Dendritic cell treated with granulocyte-macrophage colony-stimulating factor and Interleukin-4, amounts not matched to agents 40 ng/mL and 50 ng/mL, for 4 days (primary cell): Measurements from ENCODE around the gene SPPL3.
"Not testable (repeated sequence)": the region's sequence is repeated elsewhere in the genome, so short reads cannot be mapped to it uniquely, and the experiment has no call there.

Experiments used
- H3K27ac Mint-ChIP-seq: one replicate; pipeline ENCODE4 v1.8.0; 2022; ENCODE audit warnings: mild to moderate bottlenecking, mixed read lengths
- H3K27me3 Mint-ChIP-seq: one replicate; pipeline ENCODE4 v1.8.0; 2022; ENCODE audit warnings: mild to moderate bottlenecking, mixed read lengths
- H3K36me3 Mint-ChIP-seq: one replicate; pipeline ENCODE4 v1.8.0; 2022; ENCODE audit warnings: low read depth, mixed read lengths
- H3K4me1 Mint-ChIP-seq: one replicate; pipeline ENCODE4 v1.8.0; 2022; ENCODE audit warnings: low read depth, mixed read lengths
- H3K4me3 Mint-ChIP-seq: one replicate; pipeline ENCODE4 v1.8.0; 2022; ENCODE audit warnings: mild to moderate bottlenecking, moderate library complexity, mixed read lengths
- H3K9me3 Mint-ChIP-seq: one replicate; pipeline ENCODE4 v1.8.0; 2022; ENCODE audit warnings: mixed read lengths
- intact Hi-C: fragments of 100-400 bp; cut with micrococcal nuclease; formaldehyde crosslinking; loops from one replicate; pipeline ENCODE4 v1.15.0; 2022

The SPPL3 gene

DNA sequence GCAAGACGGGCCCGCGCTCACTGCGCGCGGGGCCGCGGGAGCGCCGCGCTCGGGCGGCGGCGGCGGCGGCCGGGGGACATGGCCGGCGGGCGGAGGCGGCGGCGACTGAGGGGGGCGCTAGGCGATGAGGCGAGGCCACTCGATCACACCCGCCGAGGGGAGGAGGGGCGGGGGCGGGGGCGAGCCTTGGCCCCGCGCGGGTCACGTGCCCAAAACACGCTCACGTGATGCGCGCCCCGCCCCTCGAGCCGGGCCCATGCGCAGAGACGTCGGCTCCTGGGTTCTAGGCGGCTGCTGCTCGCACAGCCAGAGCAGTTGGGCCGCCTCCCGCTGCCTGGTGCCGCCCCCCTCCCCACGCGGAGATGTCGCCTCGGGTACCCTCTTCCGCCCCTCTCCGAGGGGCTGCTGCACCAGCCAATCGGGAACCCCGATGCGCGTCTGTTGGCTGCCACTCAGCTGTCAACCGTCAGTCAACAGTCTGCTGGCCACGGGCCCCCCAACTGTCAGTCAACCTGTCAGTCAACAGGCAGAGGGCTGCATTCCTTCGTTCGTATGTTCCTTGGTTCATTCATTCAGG is at the start of gene SPPL3:
Gene SPPL3 (minus strand): TSS at position 162 of the 577 bp plus-strand sequence. CDS start 491 bp downstream, outside the sequence.
- Mint-ChIP-seq H3K36me3 (peaks cover 22% of the 10 kb centered on the region), H3K4me1 (peaks cover 40% of the 10 kb centered on the region), H3K9me3 (no peaks in the 10 kb centered on the region), H3K27me3 (no peaks in the 10 kb centered on the region), H3K4me3 (peak within 1 kb of the TSS; percentile 98), H3K27ac (peak within 1 kb of the TSS; percentile 85)
- intact Hi-C loops = loop anchor here (2.0 to 5.0 kb wide), 2 partner anchors 33 to 47 kb away; no protein-coding TSS in a partner anchor

- no peaks in the 10 kb centered on the region for H3K36me3 Mint-ChIP-seq
- intact Hi-C loops = no loop called here
- no peaks in the 10 kb centered on the region for H3K27me3 Mint-ChIP-seq
- no peak overlapping the region for H3K27ac Mint-ChIP-seq
- no peaks in the 10 kb centered on the region for H3K9me3 Mint-ChIP-seq
- H3K4me1 Mint-ChIP-seq = peaks cover under 1% of the 10 kb centered on the region
- no peak overlapping the region for H3K4me3 Mint-ChIP-seq
These were observed 46.6 kb upstream of the SPPL3 start for GRCh38 chr12:120950807-120951206.

DNA sequence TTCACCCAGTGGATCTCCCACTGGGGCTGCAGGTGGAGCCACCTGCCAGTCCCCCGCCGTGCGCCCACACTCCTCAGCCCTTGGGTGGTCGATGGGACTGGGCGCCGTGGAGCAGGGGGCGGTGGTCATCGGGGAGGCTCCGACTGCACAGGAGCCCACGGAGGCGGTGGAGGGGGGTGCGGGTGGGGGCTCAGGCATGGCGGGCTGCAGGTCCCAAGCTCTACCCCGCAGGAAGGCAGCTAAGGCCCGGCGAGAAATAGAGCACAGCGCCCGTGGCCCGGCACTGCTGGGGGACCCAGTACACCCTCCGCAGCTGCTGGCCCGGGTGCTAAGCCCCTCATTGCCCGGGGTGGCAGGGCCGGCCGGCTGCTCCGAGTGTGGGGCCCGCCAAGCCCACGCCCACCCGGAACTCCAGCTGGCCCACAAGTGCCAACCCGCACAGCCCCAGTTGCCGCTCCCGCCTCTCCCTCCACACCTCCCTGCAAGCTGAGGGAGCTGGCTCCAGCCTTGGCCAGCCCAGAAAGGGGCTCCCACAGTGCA is 46.2 kb upstream of the SPPL3 start:
- H3K4me3 Mint-ChIP-seq, H3K36me3 Mint-ChIP-seq, H3K4me1 Mint-ChIP-seq, H3K27ac Mint-ChIP-seq, intact Hi-C loops, H3K9me3 Mint-ChIP-seq, H3K27me3 Mint-ChIP-seq: not testable (repeated sequence)

GRCh38 chr12:120945516-120945915 is 41.4 kb upstream of the SPPL3 start:
- H3K27ac Mint-ChIP-seq = peak overlapping the region; percentile 22
- H3K4me3 Mint-ChIP-seq, H3K27me3 Mint-ChIP-seq, H3K36me3 Mint-ChIP-seq, intact Hi-C loops, H3K9me3 Mint-ChIP-seq: not testable (repeated sequence)
- H3K4me1 Mint-ChIP-seq = peaks cover 35% of the 10 kb centered on the region

DNA sequence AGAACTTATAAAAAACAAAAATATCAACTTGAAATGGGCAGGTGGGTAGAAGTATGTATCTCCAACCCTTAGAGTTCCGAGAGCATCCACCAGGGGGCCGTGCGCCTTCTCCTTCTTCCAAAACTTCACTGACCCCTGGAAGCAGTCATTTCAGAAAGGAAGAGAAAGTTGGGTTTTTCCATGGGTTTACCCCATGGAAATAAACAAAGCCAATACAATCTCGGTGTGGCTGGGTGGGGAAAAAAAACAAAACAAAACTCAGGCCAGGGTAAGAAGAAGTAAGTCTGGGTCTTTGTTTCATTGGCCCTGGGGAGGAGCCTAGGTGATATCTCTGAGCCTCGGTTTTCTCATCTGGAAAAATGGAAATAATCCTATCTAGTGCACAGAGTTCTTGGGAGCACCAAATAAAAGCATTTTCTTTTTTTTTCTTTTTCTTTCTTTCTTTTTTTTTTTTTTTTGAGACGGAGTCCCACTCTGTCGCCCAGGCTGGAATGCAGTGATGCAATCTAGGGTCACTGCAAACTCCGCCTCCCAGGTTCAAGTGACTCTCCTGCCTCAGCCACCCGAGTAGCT is 40.6 kb upstream of the SPPL3 start:
- intact Hi-C loops = no loop called here
- Mint-ChIP-seq H3K9me3 (no peaks in the 10 kb centered on the region), H3K4me3 (no peak overlapping the region), H3K27me3 (no peaks in the 10 kb centered on the region), H3K27ac (peak overlapping the region; percentile 49), H3K4me1 (peaks cover 42% of the 10 kb centered on the region), H3K36me3 (no peaks in the 10 kb centered on the region)

DNA sequence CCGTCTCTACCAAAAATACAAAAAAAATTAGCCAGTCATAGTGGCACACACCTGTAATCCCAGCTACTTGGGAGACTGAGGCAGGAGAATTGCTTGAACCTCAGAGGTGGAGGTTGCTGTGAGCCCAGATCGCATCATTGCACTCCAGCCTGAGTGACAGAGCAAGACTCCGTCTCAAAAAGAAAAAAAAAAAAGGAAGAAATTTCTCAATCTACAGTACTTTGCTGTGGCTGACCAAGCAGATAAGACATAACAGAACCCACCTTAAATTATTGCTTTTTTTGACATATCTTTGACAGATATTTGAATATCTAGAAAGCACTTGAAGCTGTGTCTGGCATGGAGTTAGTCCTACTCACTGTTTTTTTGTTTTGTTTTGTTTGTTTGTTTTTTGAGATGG is 39.3 kb upstream of the SPPL3 start:
- no peak overlapping the region for H3K27ac Mint-ChIP-seq
- no peaks in the 10 kb centered on the region for H3K36me3 Mint-ChIP-seq
- no peak overlapping the region for H3K4me3 Mint-ChIP-seq
- intact Hi-C loops = no loop called here
- H3K4me1 Mint-ChIP-seq = peaks cover 51% of the 10 kb centered on the region
- no peaks in the 10 kb centered on the region for H3K27me3 Mint-ChIP-seq
- no peaks in the 10 kb centered on the region for H3K9me3 Mint-ChIP-seq

- Mint-ChIP-seq H3K4me3 (no peak overlapping the region), H3K27me3 (no peaks in the 10 kb centered on the region), H3K36me3 (no peaks in the 10 kb centered on the region), H3K9me3 (no peaks in the 10 kb centered on the region), H3K27ac (no peak overlapping the region), H3K4me1 (peaks cover 66% of the 10 kb centered on the region)
- intact Hi-C loops = no loop called here
These were observed 37.8 kb upstream of the SPPL3 start for GRCh38 chr12:120941846-120942405.

GRCh38 chr12:120941412-120941811 is 37.3 kb upstream of the SPPL3 start:
- no peak overlapping the region for H3K4me3 Mint-ChIP-seq
- H3K27me3 Mint-ChIP-seq = no peaks in the 10 kb centered on the region
- no peaks in the 10 kb centered on the region for H3K9me3 Mint-ChIP-seq
- intact Hi-C loops = no loop called here
- H3K4me1 Mint-ChIP-seq = peaks cover 71% of the 10 kb centered on the region
- H3K36me3 Mint-ChIP-seq = no peaks in the 10 kb centered on the region
- no peak overlapping the region for H3K27ac Mint-ChIP-seq

- no peaks in the 10 kb centered on the region for H3K27me3 Mint-ChIP-seq
- intact Hi-C loops = no loop called here
These were observed 36.6 kb upstream of the SPPL3 start for GRCh38 chr12:120940799-120941198.

GRCh38 chr12:120940006-120940405 is 35.8 kb upstream of the SPPL3 start:
- Mint-ChIP-seq H3K9me3 (no peaks in the 10 kb centered on the region), H3K27me3 (no peaks in the 10 kb centered on the region), H3K36me3 (no peaks in the 10 kb centered on the region), H3K4me3 (peak overlapping the region; percentile 47), H3K27ac (peak overlapping the region; percentile 70), H3K4me1 (peaks cover 79% of the 10 kb centered on the region)
- intact Hi-C loops = no loop called here

More at GRCh38 chr12:120940799-120941198, 36.6 kb upstream of the SPPL3 start:
- Mint-ChIP-seq H3K4me3 (no peak overlapping the region), H3K9me3 (no peaks in the 10 kb centered on the region), H3K27ac (peak overlapping the region; percentile 70), H3K4me1 (peaks cover 76% of the 10 kb centered on the region), H3K36me3 (no peaks in the 10 kb centered on the region)

DNA sequence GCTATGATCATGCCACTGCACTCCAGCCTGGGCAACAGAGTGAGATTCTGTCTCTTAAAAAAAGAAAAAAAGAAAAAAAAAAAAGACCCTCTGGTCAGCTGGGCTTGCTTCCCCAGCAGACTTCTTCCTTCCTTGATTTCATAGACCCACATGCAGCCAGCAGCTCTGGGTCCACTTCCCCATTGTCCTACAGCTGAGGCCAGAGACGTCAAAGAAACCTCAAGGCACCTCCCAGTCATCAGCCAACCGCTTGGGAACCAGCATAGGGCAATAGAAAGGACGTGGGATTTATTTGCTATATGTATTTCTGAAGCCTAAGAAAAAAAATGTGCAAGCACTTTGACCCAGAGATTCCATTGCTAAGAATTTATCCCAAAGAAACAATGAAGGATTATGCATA is 35.4 kb upstream of the SPPL3 start:
- no peaks in the 10 kb centered on the region for H3K9me3 Mint-ChIP-seq
- peaks cover 80% of the 10 kb centered on the region for H3K4me1 Mint-ChIP-seq
- peak overlapping the region; percentile 70 for H3K27ac Mint-ChIP-seq
- no peaks in the 10 kb centered on the region for H3K27me3 Mint-ChIP-seq
- no peaks in the 10 kb centered on the region for H3K36me3 Mint-ChIP-seq
- H3K4me3 Mint-ChIP-seq = no peak overlapping the region
- intact Hi-C loops = no loop called here

DNA sequence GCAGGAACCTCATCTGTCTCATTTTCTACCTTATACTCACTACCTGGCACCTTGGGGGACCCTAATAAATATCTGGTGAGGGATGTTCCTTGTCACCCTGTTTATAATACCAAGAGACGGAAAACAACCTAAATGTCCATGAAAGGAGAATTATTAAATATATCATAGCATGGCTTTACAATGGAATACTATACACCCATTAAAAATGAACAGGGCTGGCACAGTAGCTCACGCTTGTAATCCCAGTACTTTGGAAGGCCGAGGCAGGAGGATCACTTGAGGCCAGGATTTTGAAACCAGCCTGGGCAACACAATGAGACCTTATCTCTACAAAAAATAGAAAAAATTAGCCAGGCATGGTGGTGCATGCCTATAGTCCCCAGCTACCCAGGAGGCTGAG is 34.3 kb upstream of the SPPL3 start:
- Mint-ChIP-seq H3K4me3 (no peak overlapping the region), H3K27ac (peak overlapping the region; percentile 86), H3K36me3 (no peaks in the 10 kb centered on the region), H3K27me3 (no peaks in the 10 kb centered on the region), H3K9me3 (no peaks in the 10 kb centered on the region), H3K4me1 (peaks cover 87% of the 10 kb centered on the region)
- intact Hi-C loops = no loop called here

DNA sequence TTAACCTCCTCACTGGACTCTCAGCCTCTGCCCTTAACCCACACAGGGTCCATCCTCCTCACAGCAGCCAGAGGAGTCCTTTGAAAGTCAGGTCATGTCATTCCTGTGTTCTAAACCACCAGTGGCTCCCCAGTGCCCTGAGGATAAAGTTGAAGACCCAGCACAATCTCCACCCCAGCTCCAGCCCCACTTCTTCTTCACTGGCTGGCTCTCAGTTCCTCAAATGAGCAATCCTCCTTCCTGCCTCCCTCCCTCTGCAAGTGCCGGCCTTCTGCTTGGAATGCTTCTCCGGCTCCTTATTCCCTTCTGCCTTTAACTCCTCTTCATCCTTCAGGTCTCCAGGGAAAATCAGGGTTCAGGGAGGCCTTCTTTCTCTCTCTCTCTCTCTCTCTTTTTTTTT is 32.0 kb upstream of the SPPL3 start:
- no peaks in the 10 kb centered on the region for H3K27me3 Mint-ChIP-seq
- intact Hi-C loops = loop anchor here (2.0 kb wide), 1 partner anchor 31 kb away; the partner anchor contains the start of gene SPPL3
- H3K9me3 Mint-ChIP-seq = no peaks in the 10 kb centered on the region
- peaks cover 84% of the 10 kb centered on the region for H3K4me1 Mint-ChIP-seq
- H3K27ac Mint-ChIP-seq = peak overlapping the region; percentile 86
- H3K36me3 Mint-ChIP-seq = no peaks in the 10 kb centered on the region
- H3K4me3 Mint-ChIP-seq = peak overlapping the region; percentile 62

- Mint-ChIP-seq H3K4me3 (no peak overlapping the region), H3K9me3 (no peaks in the 10 kb centered on the region), H3K27ac (peak overlapping the region; percentile 57), H3K27me3 (no peaks in the 10 kb centered on the region), H3K4me1 (peaks cover 64% of the 10 kb centered on the region), H3K36me3 (no peaks in the 10 kb centered on the region)
- intact Hi-C loops = no loop called here
These were observed 29.6 kb upstream of the SPPL3 start for GRCh38 chr12:120933786-120934185.
